Skin of body (tissue), 2 donors: ENCODE data around the gene UHMK1. TPM values are rescaled to one million over a fixed set of nuclear protein-coding genes. Genes with fewer than 3 reads are reported as not detected.
A peak's percentile ranks its signal among the peaks of the same experiment; 100 is the strongest.
"Not testable (repeated sequence)": the region's sequence is repeated elsewhere in the genome, so short reads cannot be mapped to it uniquely, and the experiment has no call there.

Experiments used
- DNase-seq: peaks from one replicate; lab custom pipeline; 2025; lab: John Stamatoyannopoulos, UW
- total RNA-seq: library from RNA; depleted of rRNA; stranded (reverse); fragments of >200 nt; gene quantifications from one replicate; pipeline ENCODE4 v1.2.3, GENCODE V29; 2014

The UHMK1 gene
- total RNA-seq: 36.0 TPM

DNA sequence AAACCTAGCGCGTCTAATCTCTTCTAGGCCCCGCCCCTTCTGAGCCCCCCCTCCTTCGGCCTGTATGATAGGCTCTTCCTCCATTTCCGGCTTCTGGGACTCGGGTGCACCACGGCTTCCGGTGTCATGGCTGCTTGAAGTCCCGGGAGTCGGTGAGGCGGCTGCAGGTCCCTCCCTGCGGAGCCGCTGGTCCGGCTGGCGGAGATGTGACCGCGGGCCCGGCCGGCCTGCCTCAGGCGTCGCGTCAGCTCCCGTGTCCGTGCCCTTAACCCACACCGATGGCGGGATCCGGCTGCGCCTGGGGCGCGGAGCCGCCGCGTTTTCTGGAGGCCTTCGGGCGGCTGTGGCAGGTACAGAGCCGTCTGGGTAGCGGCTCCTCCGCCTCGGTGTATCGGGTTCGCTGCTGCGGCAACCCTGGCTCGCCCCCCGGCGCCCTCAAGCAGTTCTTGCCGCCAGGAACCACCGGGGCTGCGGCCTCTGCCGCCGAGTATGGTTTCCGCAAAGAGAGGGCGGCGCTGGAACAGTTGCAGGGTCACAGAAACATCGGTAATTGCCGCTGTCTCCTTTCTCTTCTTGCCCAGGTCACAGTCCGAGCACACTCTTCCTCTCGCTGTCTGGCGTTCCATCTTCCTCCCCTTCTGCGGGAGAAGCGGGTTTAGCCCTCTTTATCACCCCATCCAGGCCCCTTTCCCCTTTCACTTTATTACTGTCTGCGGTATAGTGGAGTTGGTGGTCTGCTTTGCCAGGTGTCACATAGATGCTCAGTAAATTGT lies at the start of gene UHMK1:
UHMK1 (plus strand) TSS at position 96 of the 773 bp plus-strand sequence; CDS start at position 279, 183 bp downstream.
- DNase-seq: peak; percentile 86

- not testable (repeated sequence) for DNase-seq
These were observed 43.3 kb upstream of the UHMK1 start for GRCh38 chr1:162454361-162454760.

- no peak for DNase-seq
These were observed 41.3 kb upstream of the UHMK1 start for GRCh38 chr1:162456323-162456722.

- DNase-seq: no peak
These were observed 39.4 kb upstream of the UHMK1 start for GRCh38 chr1:162458236-162458635.

DNA sequence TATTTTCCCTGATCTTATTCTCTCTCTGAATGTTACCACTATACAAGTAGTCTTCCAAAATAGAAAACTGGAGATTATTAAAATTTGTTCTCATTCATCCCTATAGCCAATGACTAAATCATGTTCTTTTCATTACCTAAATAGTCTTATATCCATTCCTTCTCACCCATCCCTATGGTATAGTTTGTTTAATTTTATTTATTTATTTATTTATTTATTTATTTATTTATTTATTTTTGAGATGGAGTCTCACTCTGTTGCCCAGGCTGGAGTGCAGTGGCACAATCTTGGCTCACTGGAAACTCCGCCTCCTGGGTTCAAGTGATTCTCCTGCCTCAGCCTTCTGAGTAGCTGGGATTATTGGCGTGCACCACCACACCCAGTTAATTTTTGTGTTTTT lies 35.2 kb upstream of the UHMK1 start:
- not testable (repeated sequence) for DNase-seq

GRCh38 chr1:162463021-162463420 lies 34.6 kb upstream of the UHMK1 start:
- DNase-seq: no peak

DNA sequence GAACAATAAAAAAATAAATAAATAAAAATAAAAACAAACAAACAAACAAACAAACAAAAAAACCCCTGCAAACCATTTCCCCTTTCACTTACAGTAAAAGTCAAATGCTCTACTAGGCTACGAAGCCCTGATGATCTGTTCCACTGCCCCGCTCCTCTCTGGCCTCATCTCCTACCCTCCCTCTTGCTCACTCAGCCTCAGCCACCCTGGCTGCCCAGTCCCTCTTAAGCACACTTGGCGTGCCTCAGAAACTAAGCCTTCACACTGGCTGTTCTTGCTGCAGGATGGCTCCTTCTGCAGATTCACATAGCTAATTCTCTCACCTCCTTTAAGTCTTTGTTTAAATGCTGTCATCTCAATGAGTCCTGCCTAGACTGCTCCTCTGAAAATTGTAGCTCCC lies 30.8 kb upstream of the UHMK1 start:
- no peak for DNase-seq

DNA sequence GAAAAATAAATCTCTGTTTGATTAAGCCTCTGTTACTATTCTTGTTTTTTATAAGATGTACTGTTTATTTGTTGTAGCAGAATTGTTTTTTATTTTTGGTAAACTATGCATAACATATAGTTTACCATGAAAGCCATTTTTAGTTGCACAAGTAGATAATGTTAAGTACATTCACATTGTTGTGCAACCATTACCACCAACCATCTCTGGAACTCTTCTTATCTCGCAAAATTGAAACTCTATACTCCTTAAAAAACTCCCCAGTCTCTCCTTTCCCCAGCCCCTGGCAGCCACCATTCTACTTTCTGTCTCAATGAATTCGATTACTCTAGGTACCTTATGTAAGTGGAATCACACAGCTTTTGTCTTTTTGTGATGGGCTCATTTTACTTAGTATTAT lies 27.4 kb upstream of the UHMK1 start:
- DNase-seq: no peak

- DNase-seq: no peak
These were observed 26.2 kb upstream of the UHMK1 start for GRCh38 chr1:162471290-162471853.

DNA sequence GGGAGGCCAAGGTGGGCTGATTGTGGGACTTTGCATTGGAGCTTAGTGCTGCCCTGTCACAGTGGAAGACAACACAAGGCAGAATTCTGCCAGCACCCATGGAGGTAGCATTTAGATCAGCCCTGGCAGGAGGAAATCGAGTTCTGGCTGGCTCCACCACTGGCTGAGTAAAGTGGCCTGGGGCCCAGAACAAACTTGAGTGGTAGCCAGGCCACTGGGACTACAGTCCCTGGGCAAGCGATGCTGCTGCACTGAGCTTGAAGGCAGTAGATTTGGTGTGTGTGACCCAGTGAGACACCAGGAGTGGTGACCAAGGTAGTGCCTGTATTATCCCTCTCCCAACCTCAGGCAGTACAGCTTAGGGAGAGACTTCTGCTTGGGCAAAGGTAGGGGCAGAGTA lies 22.5 kb upstream of the UHMK1 start:
- no peak for DNase-seq

GRCh38 chr1:162475539-162476185 lies 22.0 kb upstream of the UHMK1 start:
- no peak for DNase-seq

DNA sequence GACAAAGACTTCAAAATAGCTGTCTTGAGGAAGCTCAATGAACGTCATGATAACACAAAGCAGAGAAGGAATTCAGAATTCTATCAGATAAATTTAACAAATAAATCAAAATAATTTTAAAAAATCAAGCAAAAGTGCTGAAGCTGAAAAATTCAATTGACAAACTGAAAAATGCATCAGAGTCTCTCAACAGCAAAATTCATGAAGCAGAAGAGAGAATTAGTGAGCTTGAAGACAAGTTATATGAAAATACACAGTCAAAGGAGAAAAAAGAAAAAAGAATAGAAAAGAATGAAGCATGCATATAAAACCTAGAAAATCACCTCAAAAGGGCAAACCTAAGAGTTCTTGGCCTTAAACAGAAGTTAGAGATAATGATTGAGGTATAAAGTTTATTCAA lies 21.0 kb upstream of the UHMK1 start:
- DNase-seq: no peak

GRCh38 chr1:162485236-162485635 lies 12.4 kb upstream of the UHMK1 start:
- DNase-seq: no peak

DNA sequence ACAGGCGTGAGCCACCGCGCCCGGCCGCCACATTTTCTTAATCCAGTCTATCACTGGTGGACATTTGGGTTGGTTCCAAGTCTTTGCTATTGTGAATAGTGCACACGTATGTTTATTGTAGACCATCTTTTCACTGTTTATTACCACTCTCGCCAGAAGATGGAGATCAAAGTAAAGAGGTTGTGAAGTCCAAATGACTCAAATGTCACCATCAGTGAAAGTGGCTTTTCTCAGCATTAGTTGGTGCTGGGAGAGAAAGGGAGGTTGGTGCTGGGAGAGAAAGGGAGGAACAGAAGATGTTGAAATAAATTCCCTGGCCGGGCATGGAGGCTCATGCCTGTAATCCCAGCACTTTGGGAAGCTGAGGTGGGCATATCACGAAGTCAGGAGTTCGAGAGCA lies 10.4 kb upstream of the UHMK1 start:
- DNase-seq: no peak

DNA sequence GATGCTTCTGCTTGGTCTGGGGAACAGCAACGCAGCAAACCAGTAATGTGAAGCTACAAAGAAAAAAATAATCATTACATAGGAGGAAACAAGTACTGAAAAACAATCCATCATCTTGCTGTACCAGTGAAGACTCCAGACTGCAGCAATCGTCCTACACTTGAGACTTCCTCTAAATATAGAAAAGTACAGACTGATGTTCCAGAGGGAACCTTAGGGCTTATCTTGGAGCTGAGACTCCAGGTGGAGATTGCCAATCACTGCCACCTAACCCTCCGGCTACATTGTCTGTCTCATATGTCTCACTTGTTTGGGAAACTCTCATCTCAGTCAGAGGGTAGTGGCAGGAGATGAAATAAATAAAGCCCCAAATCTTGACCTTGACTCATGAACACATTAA lies 9.4 kb upstream of the UHMK1 start:
- DNase-seq: no peak

DNA sequence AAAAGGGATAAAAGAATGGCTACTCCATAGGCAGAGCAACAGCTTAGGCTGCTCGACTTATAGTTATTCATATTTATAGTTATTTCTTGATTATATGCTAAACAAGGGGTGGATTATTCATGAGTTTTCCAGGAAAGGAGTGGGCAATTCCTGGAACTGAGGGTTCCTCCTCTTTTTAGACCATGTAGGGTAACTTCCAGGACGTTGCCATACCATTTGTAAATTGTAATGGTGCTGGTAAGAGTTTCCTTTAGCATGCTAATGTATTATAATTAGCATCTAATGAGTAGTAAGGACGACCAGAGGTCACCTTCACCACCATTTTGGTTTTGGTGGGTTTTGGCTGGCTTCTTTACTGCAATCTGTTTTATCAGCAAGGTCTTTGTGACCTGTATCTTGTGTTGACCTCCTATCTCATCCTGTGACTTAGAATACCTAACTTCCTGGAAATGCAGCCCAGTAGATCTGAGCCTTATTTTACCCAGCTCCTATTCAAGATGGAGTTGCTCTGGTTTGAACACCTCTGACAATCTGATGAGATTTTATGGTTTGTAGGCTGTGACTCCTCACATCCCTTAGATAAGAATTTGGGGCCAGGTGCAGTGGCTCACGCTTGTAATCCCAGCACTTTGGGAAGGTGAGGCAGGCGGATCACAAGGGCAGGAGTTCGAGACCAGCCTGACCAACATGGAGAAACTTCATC lies 1.9 kb upstream of the UHMK1 start:
- not testable (repeated sequence) for DNase-seq

- no peak for DNase-seq
These were observed 405 bp upstream of the UHMK1 start for GRCh38 chr1:162497104-162497722.

GRCh38 chr1:162498496-162498810 lies 835 bp downstream of the UHMK1 start:
- DNase-seq: no peak

GRCh38 chr1:162500805-162501204 lies 3.2 kb downstream of the UHMK1 start:
- DNase-seq: no peak

GRCh38 chr1:162502077-162502476 lies 4.5 kb downstream of the UHMK1 start:
- DNase-seq: no peak

DNA sequence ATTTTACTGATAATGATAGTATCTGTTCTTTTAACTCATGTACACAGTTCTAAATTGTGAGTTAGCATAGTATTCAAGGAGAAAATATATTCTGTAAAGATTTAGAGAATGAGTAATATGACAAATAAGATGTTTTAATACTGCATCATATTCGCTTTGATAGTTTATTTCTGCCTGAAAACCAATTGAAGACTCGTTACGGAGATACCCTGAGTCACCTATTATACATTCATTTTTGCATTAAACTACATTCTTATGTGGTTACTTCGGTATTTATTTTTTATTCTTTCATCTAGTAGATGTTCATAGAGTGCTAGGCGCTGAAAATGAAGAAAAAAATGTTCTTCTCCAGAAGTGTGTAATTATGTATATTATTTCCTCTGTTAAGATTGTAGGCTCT lies 5.3 kb downstream of the UHMK1 start:
- DNase-seq: no peak

DNA sequence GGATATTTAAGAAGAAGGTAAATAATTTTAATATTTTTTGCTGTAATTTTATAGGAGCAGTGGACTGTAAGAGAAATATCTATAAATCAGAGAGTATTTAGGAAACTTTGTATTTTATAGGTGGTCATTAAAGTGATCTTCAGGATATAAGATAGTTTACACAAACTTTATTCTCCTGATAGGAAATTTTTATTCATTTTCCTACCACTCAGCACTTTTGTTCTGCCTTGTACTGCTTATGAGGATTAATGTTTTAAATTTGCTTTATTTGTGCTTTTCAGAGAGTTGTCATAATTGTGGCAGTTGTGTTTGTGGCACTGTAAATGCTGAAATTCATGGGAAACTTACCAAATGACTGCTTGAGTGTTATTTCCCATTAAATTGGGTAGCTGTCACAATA lies 29.7 kb downstream of the UHMK1 start:
- DNase-seq: no peak
